Ectodermal cell (in vitro differentiated cells): ENCODE results near the gene RHOU.

ENCODE experiments used
- H3K27ac ChIP-seq: 2 replicates; pipeline ENCODE4 v1.7.0; 2013; ENCODE audit warnings: mild to moderate bottlenecking, low read depth, low read length; ENCODE audit not compliant: insufficient read depth, poor library complexity, severe bottlenecking
- H3K27me3 ChIP-seq: 2 replicates; pipeline ENCODE4 v1.7.0; 2013; ENCODE audit warnings: mild to moderate bottlenecking, low read length; ENCODE audit not compliant: insufficient read depth, control insufficient read depth, poor library complexity, severe bottlenecking
- H3K36me3 ChIP-seq: one replicate; pipeline ENCODE4 v1.7.0; 2013; ENCODE audit warnings: low read length; ENCODE audit not compliant: control insufficient read depth, insufficient read depth
- H3K4me1 ChIP-seq: one replicate; pipeline ENCODE4 v1.7.0; 2013; ENCODE audit warnings: low read length; ENCODE audit not compliant: control insufficient read depth, insufficient read depth
- H3K4me3 ChIP-seq: 2 replicates; pipeline ENCODE4 v1.7.0; 2013; ENCODE audit warnings: low read depth, low read length, control low read depth; ENCODE audit not compliant: insufficient read depth
- H3K9me3 ChIP-seq: 2 replicates; pipeline ENCODE4 v1.7.0; 2013; ENCODE audit warnings: mild to moderate bottlenecking, low read length, moderate library complexity; ENCODE audit not compliant: control insufficient read depth
- WGBS, 2 experiments: methylation state at CpG; one replicate each; pipeline ENCODE4 v1.1.7; 2013; ENCODE audit warnings: missing lambda C conversion rate in 2 of 2; 5-methylcytosine and 5-hydroxymethylcytosine counted together

Gene RHOU

DNA sequence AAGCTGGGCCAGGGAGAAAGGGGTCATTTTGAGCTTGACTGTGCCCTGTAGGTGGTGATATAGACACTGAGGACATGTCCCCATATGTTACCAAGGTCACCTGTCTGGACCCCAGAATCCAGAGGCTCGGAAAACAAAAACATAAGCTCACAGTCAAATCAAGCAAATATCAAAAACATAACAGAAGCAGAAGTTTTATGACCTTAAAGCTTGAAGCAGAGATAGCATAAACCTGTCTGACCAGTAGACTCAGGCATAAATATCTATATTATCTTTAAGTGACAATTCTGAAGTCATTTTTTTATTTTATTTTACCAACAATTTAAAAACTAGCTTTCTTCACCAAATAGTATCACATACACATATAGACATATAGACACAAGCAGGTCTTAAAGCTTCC lies 32.8 kb upstream of the RHOU start:
- WGBS, 2 experiments: 96 to 100% methylated on average over 1 of the region's 1 CpG
- H3K27me3 ChIP-seq: no peaks in the 10 kb centered on the region
- no peaks in the 10 kb centered on the region for H3K36me3 ChIP-seq
- no peaks in the 10 kb centered on the region for H3K9me3 ChIP-seq
- H3K27ac ChIP-seq: no peak overlapping the region
- H3K4me1 ChIP-seq: no peaks in the 10 kb centered on the region
- H3K4me3 ChIP-seq: no peak overlapping the region

- Histone ChIP-seq H3K4me1 (no peaks in the 10 kb centered on the region), H3K36me3 (no peaks in the 10 kb centered on the region), H3K4me3 (no peak overlapping the region), H3K9me3 (no peaks in the 10 kb centered on the region), H3K27me3 (no peaks in the 10 kb centered on the region), H3K27ac (no peak overlapping the region)
- WGBS, 2 experiments: 92 to 98% methylated on average over 4 of the region's 4 CpGs
Measured at GRCh38 chr1:228706305-228706704, 29.0 kb upstream of the RHOU start.

GRCh38 chr1:228717081-228717480 lies 18.2 kb upstream of the RHOU start:
- Histone ChIP-seq H3K36me3 (no peaks in the 10 kb centered on the region), H3K9me3 (no peaks in the 10 kb centered on the region), H3K27me3 (no peaks in the 10 kb centered on the region), H3K4me1 (no peaks in the 10 kb centered on the region), H3K27ac (no peak overlapping the region), H3K4me3 (no peak overlapping the region)
- 92 to 95% methylated on average over 1 of the region's 1 CpG for WGBS, 2 experiments

DNA sequence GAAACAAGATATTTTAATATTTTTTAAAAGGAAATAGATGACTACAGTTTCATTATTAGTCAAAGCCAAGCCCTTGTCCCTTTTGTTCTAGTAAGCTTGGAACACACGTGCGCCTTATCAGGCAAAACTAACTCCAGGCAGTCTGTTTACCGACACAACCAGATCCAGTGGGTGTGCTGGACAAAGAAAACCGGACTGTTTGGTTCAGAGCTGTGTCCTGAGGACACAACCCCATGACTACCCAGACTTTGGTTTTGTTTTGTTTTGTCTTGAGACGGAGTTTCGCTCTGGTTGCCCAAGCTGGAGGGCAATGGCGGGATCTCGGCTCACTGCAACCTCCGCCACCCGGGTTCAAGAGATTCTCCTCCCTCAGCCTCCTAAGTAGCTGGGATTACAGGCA lies 13.9 kb upstream of the RHOU start:
- Histone ChIP-seq H3K4me1 (no peaks in the 10 kb centered on the region), H3K27me3 (no peaks in the 10 kb centered on the region), H3K9me3 (no peaks in the 10 kb centered on the region), H3K27ac (no peak overlapping the region), H3K36me3 (no peaks in the 10 kb centered on the region), H3K4me3 (no peak overlapping the region)
- WGBS, 2 experiments: 93% methylated on average over 10 of the region's 10 CpGs

DNA sequence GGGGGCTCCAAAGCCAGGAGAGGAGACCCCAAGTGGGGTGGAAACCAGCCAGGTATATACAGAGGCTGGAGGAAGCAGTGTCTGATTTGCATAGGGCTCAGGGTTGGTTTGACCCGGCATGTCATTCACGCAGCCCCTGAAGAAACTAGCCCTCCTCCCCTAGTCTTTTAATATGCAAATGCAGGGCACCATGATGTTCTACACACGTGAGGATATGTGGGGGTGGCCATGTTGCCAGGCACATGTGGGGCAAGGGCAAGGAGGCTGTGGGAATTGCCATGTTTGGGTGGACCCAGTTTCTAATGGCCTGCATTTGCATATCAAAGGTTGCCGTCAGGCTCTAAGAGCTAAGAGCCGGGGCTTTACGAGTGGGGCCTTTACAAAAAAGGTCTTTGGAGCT lies 12.0 kb upstream of the RHOU start:
- no peaks in the 10 kb centered on the region for H3K27me3 ChIP-seq
- no peaks in the 10 kb centered on the region for H3K4me1 ChIP-seq
- 37 to 41% methylated on average over 6 of the region's 6 CpGs for WGBS, 2 experiments
- no peaks in the 10 kb centered on the region for H3K36me3 ChIP-seq
- H3K4me3 ChIP-seq: no peak overlapping the region
- no peaks in the 10 kb centered on the region for H3K9me3 ChIP-seq
- H3K27ac ChIP-seq: no peak overlapping the region

- no peak overlapping the region for H3K4me3 ChIP-seq
- no peaks in the 10 kb centered on the region for H3K9me3 ChIP-seq
- no peaks in the 10 kb centered on the region for H3K27me3 ChIP-seq
- H3K36me3 ChIP-seq: no peaks in the 10 kb centered on the region
- no peak overlapping the region for H3K27ac ChIP-seq
- H3K4me1 ChIP-seq: no peaks in the 10 kb centered on the region
- 87 to 90% methylated on average over 5 to 6 of the region's 6 CpGs for WGBS, 2 experiments
Measured at GRCh38 chr1:228723921-228724320, 11.4 kb upstream of the RHOU start.

DNA sequence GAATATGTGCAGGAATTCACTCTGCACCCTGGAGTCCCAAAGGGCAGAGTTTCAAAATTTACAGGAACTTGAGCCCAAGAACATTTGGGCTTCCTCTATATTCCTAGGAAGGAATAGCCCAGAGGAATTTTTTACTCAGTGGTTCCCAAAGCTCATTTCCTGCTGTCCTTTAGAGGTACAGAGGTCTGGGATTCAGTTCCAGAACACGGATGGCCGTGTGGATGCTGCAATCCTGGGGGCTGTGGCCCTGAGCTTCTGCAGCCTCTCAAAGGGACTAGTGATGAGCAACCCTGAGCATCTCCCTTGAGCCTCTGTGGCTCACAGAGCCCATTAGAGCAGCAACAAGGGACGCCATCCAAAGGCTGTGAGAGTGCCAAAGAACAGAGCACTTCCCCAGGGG lies 10.1 kb upstream of the RHOU start:
- Histone ChIP-seq H3K36me3 (no peaks in the 10 kb centered on the region), H3K4me1 (no peaks in the 10 kb centered on the region), H3K9me3 (no peaks in the 10 kb centered on the region), H3K27ac (no peak overlapping the region), H3K4me3 (no peak overlapping the region), H3K27me3 (no peaks in the 10 kb centered on the region)
- WGBS, 2 experiments: 87 to 88% methylated on average over 3 of the region's 3 CpGs

- Histone ChIP-seq H3K4me1 (no peaks in the 10 kb centered on the region), H3K36me3 (no peaks in the 10 kb centered on the region), H3K27ac (no peak overlapping the region), H3K4me3 (no peak overlapping the region), H3K27me3 (no peaks in the 10 kb centered on the region), H3K9me3 (no peaks in the 10 kb centered on the region)
- 66 to 72% methylated on average over 1 of the region's 1 CpG for WGBS, 2 experiments
Measured at GRCh38 chr1:228727681-228728171, 7.6 kb upstream of the RHOU start.

DNA sequence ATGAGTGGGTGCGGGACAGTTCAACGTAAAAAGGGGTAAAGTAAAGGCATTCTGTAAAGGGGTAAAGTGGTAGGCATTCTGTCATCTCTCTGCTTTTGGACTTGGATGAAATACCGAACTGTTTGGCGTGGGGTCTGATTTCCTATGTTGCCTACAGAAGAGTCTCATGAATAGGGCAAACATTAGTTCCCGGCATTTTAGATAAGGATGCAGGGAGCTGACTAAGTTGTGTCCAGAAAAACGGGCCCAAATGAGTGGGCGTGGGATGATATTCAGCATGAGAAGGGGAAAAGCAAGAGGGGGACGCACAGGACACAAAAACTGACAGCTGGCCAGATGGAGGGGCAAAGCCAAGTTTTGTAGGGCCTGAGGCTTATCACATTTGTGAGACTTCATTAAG lies 2.9 kb upstream of the RHOU start:
- H3K9me3 ChIP-seq: no peaks in the 10 kb centered on the region
- no peak overlapping the region for H3K4me3 ChIP-seq
- no peaks in the 10 kb centered on the region for H3K36me3 ChIP-seq
- H3K4me1 ChIP-seq: no peaks in the 10 kb centered on the region
- WGBS, 2 experiments: 82 to 93% methylated on average over 7 to 8 of the region's 8 CpGs
- H3K27me3 ChIP-seq: peaks cover 4% of the 10 kb centered on the region
- H3K27ac ChIP-seq: no peak overlapping the region

DNA sequence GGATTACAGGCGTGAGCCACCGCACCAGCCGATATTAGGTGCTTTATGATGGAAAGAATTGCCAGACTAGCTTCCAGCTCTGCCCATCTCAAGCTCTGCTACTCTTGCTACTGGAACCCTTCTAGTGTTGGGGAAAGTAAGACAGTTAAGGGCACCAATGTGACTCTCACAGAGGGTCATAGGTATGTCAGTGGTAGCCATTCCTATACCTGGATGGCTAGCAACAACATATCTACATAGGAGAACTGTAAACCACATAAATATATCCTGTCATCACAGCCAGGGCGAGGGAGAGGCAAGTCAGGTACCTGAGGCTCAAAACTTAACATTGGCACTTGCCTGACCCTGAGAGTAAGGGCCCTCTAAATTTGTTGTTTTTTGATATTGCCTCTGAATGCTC lies 1.7 kb upstream of the RHOU start:
- Histone ChIP-seq H3K4me1 (peaks cover 3% of the 10 kb centered on the region), H3K36me3 (no peaks in the 10 kb centered on the region), H3K27me3 (peaks cover 4% of the 10 kb centered on the region), H3K9me3 (no peaks in the 10 kb centered on the region), H3K27ac (no peak overlapping the region), H3K4me3 (no peak overlapping the region)
- 92 to 95% methylated on average over 4 of the region's 4 CpGs for WGBS, 2 experiments
